HepG2 (cell line): ENCODE results near the gene PPM1M. TPM values are rescaled to one million over a fixed set of nuclear protein-coding genes. Genes with fewer than 3 reads are reported as not detected.

Experiments used
- MAZ ChIP-seq, 2 experiments: sonication (generic) in 1 of 2; formaldehyde crosslinking in 1 of 2; IDR thresholded peaks; 2 replicates each; pipeline versions ENCODE4 v1.5.0 to v1.6.1; 2012 to 2020; ENCODE audit warnings: low read depth in 2 of 2, mild to moderate bottlenecking in 2 of 2, borderline replicate concordance in 1 of 2, improper control_type of control experiment in 1 of 2, low read length in 1 of 2, missing genetic modification reagents in 1 of 2, moderate library complexity in 1 of 2
- NR2F6 ChIP-seq, 2 experiments: IDR thresholded peaks; 2 replicates each; pipeline ENCODE4 v1.6.1; 2016; ENCODE audit warnings: antibody characterized with exemption in 1 of 2, mild to moderate bottlenecking in 1 of 2
- RBM22 ChIP-seq: fragments of 200-400 bp; formaldehyde crosslinking; optimal IDR thresholded peaks from 2 replicates; pipeline ENCODE3; 2017; ENCODE audit warnings: mild to moderate bottlenecking, low read length, moderate library complexity
- ZEB1 ChIP-seq: IDR thresholded peaks from 2 replicates; pipeline ENCODE4 v1.6.1; 2012; ENCODE audit warnings: mild to moderate bottlenecking, low read depth, inconsistent platforms; ENCODE audit not compliant: insufficient replicate concordance
- ZNF768 ChIP-seq: sonication (generic); formaldehyde crosslinking; IDR thresholded peaks from 2 replicates; pipeline ENCODE4 v1.4.0; 2020; ENCODE audit warnings: missing genetic modification reagents
- ZNF772 ChIP-seq: sonication (generic); formaldehyde crosslinking; IDR thresholded peaks from 2 replicates; pipeline ENCODE4 v1.5.0; 2020; ENCODE audit warnings: mild to moderate bottlenecking, missing genetic modification reagents
- polyA plus RNA-seq, 8 experiments: library from polyadenylated mRNA; depleted of rRNA in 3 of 8; stranded (reverse) in 7 of 8; unstranded in 1 of 8; fragments of >200 nt; fragmentation: Illumina TruSeq in 4 of 8; extraction: Trizol in 4 of 8; gene quantifications; 2 replicates each; pipeline versions ENCODE4 v1.2.1 to v1.2.3, GENCODE V29; 2011 to 2016; ENCODE audit warnings: low read depth in 4 of 8, missing spikeins in 1 of 8, mixed read lengths in 1 of 8; ENCODE audit not compliant: insufficient read depth in 1 of 8
- total RNA-seq, 5 experiments: library from RNA; depleted of rRNA; stranded (reverse); fragments of >200 nt; fragmentation: Illumina TruSeq; extraction: Trizol; gene quantifications; 2 replicates each; pipeline ENCODE4 v1.2.3, GENCODE V29; 2016; ENCODE audit warnings: low read depth in 1 of 5
- TF ChIP-seq, protein P1 (sequence below): conservative IDR thresholded peaks from 2 replicates; pipeline ENCODE4 v1.6.1; 2018; ENCODE audit warnings: missing genetic modification reagents
- TF ChIP-seq, protein P2 (sequence below): sonication (generic); formaldehyde crosslinking; IDR thresholded peaks from 2 replicates; pipeline ENCODE4 v1.8.1; 2023; ENCODE audit warnings: mild to moderate bottlenecking, inconsistent platforms, moderate library complexity, missing genetic modification reagents, borderline replicate concordance
- TF ChIP-seq, protein P3 (sequence below): sonication (generic); formaldehyde crosslinking; IDR thresholded peaks from 2 replicates; pipeline ENCODE4 v1.4.0; 2020; ENCODE audit warnings: missing genetic modification reagents
- TF ChIP-seq, protein P4 (sequence below): sonication (generic); formaldehyde crosslinking; IDR thresholded peaks from 2 replicates; pipeline ENCODE4 v1.9.0; 2021; ENCODE audit warnings: missing genetic modification reagents, borderline replicate concordance
- TF ChIP-seq, protein P5 (sequence below): IDR thresholded peaks from 2 replicates; pipeline ENCODE4 v1.6.1; 2012; ENCODE audit warnings: low read length, improper control_type of control experiment
- TF ChIP-seq, protein P6 (sequence below): IDR thresholded peaks from 2 replicates; pipeline ENCODE4 v1.6.1; 2012; ENCODE audit warnings: low read depth, low read length, improper control_type of control experiment
- TF ChIP-seq, protein P7 (sequence below): sonication (generic); formaldehyde crosslinking; IDR thresholded peaks from 2 replicates; pipeline ENCODE4 v1.4.0; 2020; ENCODE audit warnings: missing genetic modification reagents

PPM1M gene
- total and polyA plus RNA-seq, 2 of the 13 experiments (the other 11 are each of a cell fraction or from before 2014, with no cell fraction given) = 2.5 to 5.9 TPM

DNA sequence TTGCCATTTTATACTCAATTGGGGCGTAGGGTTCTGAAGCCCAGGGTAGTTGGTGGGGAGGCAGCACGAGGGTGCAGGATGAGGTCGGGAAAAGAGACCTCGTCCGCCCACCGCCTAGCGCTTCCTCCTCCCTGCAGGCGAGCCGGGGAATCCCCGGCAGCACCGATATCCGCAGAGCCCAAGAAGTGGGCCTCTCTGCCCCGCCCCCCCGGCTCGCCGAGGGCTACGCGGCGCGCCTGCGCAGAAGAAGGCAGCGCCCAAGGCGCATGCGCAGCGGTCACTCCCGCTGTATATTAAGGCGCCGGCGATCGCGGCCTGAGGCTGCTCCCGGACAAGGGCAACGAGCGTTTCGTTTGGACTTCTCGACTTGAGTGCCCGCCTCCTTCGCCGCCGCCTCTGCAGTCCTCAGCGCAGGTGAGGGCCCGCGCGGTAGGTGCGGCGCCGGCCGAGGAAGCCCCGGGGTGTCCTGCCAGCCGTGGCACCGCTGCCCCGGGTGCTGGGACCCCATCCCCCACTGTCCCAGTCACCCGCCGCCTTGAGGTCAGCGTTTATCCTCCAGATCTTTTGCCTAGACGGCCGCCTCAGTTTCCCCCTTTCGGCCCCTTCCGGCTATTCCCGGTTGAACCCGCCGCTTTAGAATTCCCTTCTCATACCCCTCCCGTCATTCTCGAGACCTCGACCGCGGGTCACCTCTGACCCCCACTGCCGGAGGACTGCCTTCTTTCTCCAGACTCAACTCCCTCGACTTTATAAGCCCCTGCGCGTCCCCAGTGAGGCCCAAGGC, 47.5 kb upstream of the PPM1M start, which contains the start of gene ALAS1 (continued):
- TF ChIP-seq ZNF768 (CRISPR knock-in tag) (no peak), NR2F6 (IDR thresholded peaks at IDR 0.05) (0 out of 2 replicates have a peak, but pooled peaks have one; percentile 31), NR2F6 (CRISPR knock-in tag; IDR thresholded peaks at IDR 0.05) (peak; percentile 49; the same call in 1 of the 2 replicates), ZEB1 (no peak), MAZ (IDR thresholded peaks at IDR 0.05; ENCODE audit: borderline replicate concordance, low read depth, low read length) (peak; percentile 56; the same call in 1 of the 2 replicates), MAZ (CRISPR knock-in tag; IDR thresholded peaks at IDR 0.05; ENCODE audit: low read depth) (peak; percentile 58; the same call in 1 of the 2 replicates), RBM22 (no peak), ZNF772 (CRISPR knock-in tag) (0 out of 2 replicates have a peak, but pooled peaks have one; percentile 73)
- TF ChIP-seq, protein P1, sequence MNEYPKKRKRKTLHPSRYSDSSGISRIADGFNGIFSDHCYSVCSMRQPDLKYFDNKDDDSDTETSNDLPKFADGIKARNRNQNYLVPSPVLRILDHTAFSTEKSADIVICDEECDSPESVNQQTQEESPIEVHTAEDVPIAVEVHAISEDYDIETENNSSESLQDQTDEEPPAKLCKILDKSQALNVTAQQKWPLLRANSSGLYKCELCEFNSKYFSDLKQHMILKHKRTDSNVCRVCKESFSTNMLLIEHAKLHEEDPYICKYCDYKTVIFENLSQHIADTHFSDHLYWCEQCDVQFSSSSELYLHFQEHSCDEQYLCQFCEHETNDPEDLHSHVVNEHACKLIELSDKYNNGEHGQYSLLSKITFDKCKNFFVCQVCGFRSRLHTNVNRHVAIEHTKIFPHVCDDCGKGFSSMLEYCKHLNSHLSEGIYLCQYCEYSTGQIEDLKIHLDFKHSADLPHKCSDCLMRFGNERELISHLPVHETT (CRISPR knock-in tag) = no peak
- TF ChIP-seq, protein P2, sequence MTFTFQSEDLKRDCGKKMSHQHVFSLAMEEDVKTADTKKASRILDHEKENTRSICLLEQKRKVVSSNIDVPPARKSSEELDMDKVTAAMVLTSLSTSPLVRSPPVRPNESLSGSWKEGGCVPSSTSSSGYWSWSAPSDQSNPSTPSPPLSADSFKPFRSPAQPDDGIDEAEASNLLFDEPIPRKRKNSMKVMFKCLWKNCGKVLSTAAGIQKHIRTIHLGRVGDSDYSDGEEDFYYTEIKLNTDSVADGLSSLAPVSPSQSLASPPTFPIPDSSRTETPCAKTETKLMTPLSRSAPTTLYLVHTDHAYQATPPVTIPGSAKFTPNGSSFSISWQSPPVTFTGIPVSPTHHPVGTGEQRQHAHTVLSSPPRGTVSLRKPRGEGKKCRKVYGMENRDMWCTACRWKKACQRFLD (CRISPR knock-in tag) = no peak
- TF ChIP-seq, protein P3, sequence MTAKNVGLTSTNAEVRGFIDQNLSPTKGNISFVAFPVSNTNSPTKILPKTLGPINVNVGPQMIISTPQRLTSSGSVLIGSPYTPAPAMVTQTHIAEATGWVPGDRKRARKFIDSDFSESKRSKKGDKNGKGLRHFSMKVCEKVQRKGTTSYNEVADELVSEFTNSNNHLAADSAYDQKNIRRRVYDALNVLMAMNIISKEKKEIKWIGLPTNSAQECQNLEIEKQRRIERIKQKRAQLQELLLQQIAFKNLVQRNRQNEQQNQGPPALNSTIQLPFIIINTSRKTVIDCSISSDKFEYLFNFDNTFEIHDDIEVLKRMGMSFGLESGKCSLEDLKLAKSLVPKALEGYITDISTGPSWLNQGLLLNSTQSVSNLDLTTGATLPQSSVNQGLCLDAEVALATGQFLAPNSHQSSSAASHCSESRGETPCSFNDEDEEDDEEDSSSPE (CRISPR knock-in tag) = no peak
- TF ChIP-seq, protein P4, sequence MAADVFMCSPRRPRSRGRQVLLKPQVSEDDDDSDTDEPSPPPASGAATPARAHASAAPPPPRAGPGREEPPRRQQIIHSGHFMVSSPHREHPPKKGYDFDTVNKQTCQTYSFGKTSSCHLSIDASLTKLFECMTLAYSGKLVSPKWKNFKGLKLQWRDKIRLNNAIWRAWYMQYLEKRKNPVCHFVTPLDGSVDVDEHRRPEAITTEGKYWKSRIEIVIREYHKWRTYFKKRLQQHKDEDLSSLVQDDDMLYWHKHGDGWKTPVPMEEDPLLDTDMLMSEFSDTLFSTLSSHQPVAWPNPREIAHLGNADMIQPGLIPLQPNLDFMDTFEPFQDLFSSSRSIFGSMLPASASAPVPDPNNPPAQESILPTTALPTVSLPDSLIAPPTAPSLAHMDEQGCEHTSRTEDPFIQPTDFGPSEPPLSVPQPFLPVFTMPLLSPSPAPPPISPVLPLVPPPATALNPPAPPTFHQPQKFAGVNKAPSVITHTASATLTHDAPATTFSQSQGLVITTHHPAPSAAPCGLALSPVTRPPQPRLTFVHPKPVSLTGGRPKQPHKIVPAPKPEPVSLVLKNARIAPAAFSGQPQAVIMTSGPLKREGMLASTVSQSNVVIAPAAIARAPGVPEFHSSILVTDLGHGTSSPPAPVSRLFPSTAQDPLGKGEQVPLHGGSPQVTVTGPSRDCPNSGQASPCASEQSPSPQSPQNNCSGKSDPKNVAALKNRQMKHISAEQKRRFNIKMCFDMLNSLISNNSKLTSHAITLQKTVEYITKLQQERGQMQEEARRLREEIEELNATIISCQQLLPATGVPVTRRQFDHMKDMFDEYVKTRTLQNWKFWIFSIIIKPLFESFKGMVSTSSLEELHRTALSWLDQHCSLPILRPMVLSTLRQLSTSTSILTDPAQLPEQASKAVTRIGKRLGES (CRISPR knock-in tag) = no peak
- TF ChIP-seq, protein P5, sequence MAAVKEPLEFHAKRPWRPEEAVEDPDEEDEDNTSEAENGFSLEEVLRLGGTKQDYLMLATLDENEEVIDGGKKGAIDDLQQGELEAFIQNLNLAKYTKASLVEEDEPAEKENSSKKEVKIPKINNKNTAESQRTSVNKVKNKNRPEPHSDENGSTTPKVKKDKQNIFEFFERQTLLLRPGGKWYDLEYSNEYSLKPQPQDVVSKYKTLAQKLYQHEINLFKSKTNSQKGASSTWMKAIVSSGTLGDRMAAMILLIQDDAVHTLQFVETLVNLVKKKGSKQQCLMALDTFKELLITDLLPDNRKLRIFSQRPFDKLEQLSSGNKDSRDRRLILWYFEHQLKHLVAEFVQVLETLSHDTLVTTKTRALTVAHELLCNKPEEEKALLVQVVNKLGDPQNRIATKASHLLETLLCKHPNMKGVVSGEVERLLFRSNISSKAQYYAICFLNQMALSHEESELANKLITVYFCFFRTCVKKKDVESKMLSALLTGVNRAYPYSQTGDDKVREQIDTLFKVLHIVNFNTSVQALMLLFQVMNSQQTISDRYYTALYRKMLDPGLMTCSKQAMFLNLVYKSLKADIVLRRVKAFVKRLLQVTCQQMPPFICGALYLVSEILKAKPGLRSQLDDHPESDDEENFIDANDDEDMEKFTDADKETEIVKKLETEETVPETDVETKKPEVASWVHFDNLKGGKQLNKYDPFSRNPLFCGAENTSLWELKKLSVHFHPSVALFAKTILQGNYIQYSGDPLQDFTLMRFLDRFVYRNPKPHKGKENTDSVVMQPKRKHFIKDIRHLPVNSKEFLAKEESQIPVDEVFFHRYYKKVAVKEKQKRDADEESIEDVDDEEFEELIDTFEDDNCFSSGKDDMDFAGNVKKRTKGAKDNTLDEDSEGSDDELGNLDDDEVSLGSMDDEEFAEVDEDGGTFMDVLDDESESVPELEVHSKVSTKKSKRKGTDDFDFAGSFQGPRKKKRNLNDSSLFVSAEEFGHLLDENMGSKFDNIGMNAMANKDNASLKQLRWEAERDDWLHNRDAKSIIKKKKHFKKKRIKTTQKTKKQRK = no peak
- TF ChIP-seq, protein P6, sequence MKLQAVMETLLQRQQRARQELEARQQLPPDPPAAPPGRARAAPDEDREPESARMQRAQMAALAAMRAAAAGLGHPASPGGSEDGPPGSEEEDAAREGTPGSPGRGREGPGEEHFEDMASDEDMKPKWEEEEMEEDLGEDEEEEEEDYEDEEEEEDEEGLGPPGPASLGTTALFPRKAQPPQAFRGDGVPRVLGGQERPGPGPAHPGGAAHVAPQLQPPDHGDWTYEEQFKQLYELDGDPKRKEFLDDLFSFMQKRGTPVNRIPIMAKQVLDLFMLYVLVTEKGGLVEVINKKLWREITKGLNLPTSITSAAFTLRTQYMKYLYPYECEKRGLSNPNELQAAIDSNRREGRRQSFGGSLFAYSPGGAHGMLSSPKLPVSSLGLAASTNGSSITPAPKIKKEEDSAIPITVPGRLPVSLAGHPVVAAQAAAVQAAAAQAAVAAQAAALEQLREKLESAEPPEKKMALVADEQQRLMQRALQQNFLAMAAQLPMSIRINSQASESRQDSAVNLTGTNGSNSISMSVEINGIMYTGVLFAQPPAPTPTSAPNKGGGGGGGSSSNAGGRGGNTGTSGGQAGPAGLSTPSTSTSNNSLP = no peak
- TF ChIP-seq, protein P7, sequence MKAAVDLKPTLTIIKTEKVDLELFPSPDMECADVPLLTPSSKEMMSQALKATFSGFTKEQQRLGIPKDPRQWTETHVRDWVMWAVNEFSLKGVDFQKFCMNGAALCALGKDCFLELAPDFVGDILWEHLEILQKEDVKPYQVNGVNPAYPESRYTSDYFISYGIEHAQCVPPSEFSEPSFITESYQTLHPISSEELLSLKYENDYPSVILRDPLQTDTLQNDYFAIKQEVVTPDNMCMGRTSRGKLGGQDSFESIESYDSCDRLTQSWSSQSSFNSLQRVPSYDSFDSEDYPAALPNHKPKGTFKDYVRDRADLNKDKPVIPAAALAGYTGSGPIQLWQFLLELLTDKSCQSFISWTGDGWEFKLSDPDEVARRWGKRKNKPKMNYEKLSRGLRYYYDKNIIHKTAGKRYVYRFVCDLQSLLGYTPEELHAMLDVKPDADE (CRISPR knock-in tag) = no peak
